A204.1 (cell line): Measurements from ENCODE around the gene EGLN1.

Experiments
- FAIRE-seq: peaks from 2 replicates; lab custom pipeline; 2012; peaks lifted over from hg19 to GRCh38; lab: Jason Lieb, UNC

The EGLN1 gene

GRCh38 chr1:231420959-231421545, 1.0 kb downstream of the EGLN1 start:
- FAIRE-seq, result no peak

GRCh38 chr1:231420299-231420958, 1.7 kb downstream of the EGLN1 start:
- no peak for FAIRE-seq

GRCh38 chr1:231419738-231420298, 2.3 kb downstream of the EGLN1 start:
- no peak for FAIRE-seq

GRCh38 chr1:231419147-231419546, 2.9 kb downstream of the EGLN1 start:
- no peak for FAIRE-seq

GRCh38 chr1:231418741-231419107, 3.4 kb downstream of the EGLN1 start:
- FAIRE-seq, result no peak

- FAIRE-seq, result no peak
Observed at GRCh38 chr1:231418101-231418740, 3.9 kb downstream of the EGLN1 start.

- no peak for FAIRE-seq
Observed at GRCh38 chr1:231417513-231417912, 4.6 kb downstream of the EGLN1 start.

GRCh38 chr1:231416901-231417300, 5.2 kb downstream of the EGLN1 start:
- no peak for FAIRE-seq

GRCh38 chr1:231415018-231415583, 7.0 kb downstream of the EGLN1 start:
- FAIRE-seq, result no peak

- no peak for FAIRE-seq
Observed at GRCh38 chr1:231414260-231415016, 7.6 kb downstream of the EGLN1 start.

- no peak for FAIRE-seq
Observed at GRCh38 chr1:231413749-231414082, 8.4 kb downstream of the EGLN1 start.

GRCh38 chr1:231411036-231411531, 11.0 kb downstream of the EGLN1 start:
- FAIRE-seq, result no peak

GRCh38 chr1:231410036-231410612, 12.0 kb downstream of the EGLN1 start:
- FAIRE-seq, result no peak

GRCh38 chr1:231408528-231409094, 13.5 kb downstream of the EGLN1 start:
- FAIRE-seq, result no peak

GRCh38 chr1:231407547-231408396, 14.3 kb downstream of the EGLN1 start:
- no peak for FAIRE-seq

GRCh38 chr1:231407049-231407448, 15.0 kb downstream of the EGLN1 start:
- FAIRE-seq, result no peak

- FAIRE-seq, result no peak
Observed at GRCh38 chr1:231404318-231404717, 17.8 kb downstream of the EGLN1 start.

- FAIRE-seq, result no peak
Observed at GRCh38 chr1:231401478-231401877, 20.6 kb downstream of the EGLN1 start.

- FAIRE-seq, result no peak
Observed at GRCh38 chr1:231397886-231398671, 24.0 kb downstream of the EGLN1 start.

- no peak for FAIRE-seq
Observed at GRCh38 chr1:231396643-231397042, 25.4 kb downstream of the EGLN1 start.
